Naive thymus-derived CD4-positive, alpha-beta T cell (primary cell): ENCODE data around the gene NDST3. TPM values are rescaled to one million over a fixed set of nuclear protein-coding genes. Genes with fewer than 3 reads are reported as not detected.

Experiments used
- ATAC-seq: fragments of 150-1000 bp; cut with Tn5 transposase; 2 replicates; pipeline ENCODE4 v1.10.0; 2021; ENCODE audit warnings: mild to moderate bottlenecking, moderate library complexity
- CTCF ChIA-PET: fragments of 350-600 bp; sonication (Branson Sonifier 250); formaldehyde crosslinking; loops from one replicate; lab custom pipeline; 2021; ENCODE audit warnings: antibody characterized with exemption; lab: Charles Lee
- POLR2A ChIA-PET: fragments of 350-600 bp; sonication (Branson Sonifier 250); formaldehyde crosslinking; loops from one replicate; lab custom pipeline; 2021; ENCODE audit warnings: antibody characterized with exemption, inconsistent platforms; lab: Charles Lee
- DNase-seq, 9 donors: peaks; one replicate each; pipeline versions ENCODE4 v3.0.0 to v3.0.0-alpha.2; 2020 to 2022; ENCODE audit warnings: mixed read lengths in 1 of 9
- H3K27ac ChIP-seq: one replicate; pipeline ENCODE4 v1.7.0; 2013; ENCODE audit warnings: mild to moderate bottlenecking, low read depth, low read length, moderate library complexity
- H3K27me3 ChIP-seq, 2 donors: one replicate each; pipeline ENCODE4 v1.7.0; 2013; ENCODE audit warnings: low read length in 2 of 2, mild to moderate bottlenecking in 2 of 2, moderate library complexity in 2 of 2; ENCODE audit not compliant: control insufficient read depth in 2 of 2, insufficient read depth in 2 of 2
- H3K36me3 ChIP-seq, 3 experiments: 1 replicate in 2 of 3; 2 replicates in 1 of 3; pipeline ENCODE4 v1.7.0; 2013; ENCODE audit warnings: low read length in 3 of 3, mild to moderate bottlenecking in 3 of 3, moderate library complexity in 1 of 3; ENCODE audit not compliant: insufficient read depth in 3 of 3, control insufficient read depth in 2 of 3
- H3K4me1 ChIP-seq, 2 donors: one replicate each; pipeline ENCODE4 v1.7.0; 2013; ENCODE audit warnings: low read length in 2 of 2, mild to moderate bottlenecking in 2 of 2, moderate library complexity in 1 of 2; ENCODE audit not compliant: control insufficient read depth in 2 of 2, insufficient read depth in 2 of 2
- H3K4me3 ChIP-seq: 2 replicates; pipeline ENCODE4 v1.7.0; 2013; ENCODE audit warnings: mild to moderate bottlenecking, low read length
- H3K9me3 ChIP-seq, 3 experiments: 1 replicate in 2 of 3; 2 replicates in 1 of 3; pipeline ENCODE4 v1.7.0; 2013; ENCODE audit warnings: low read length in 3 of 3; ENCODE audit not compliant: control insufficient read depth in 2 of 3
- H3K27ac Mint-ChIP-seq, 9 donors: one replicate each; pipeline ENCODE4 v1.8.0; 2020 to 2022; ENCODE audit warnings: mixed read lengths in 9 of 9, mild to moderate bottlenecking in 8 of 9, moderate library complexity in 5 of 9, inconsistent platforms in 2 of 9
- H3K27me3 Mint-ChIP-seq, 5 donors: one replicate each; pipeline ENCODE4 v1.8.0; 2021 to 2022; ENCODE audit warnings: mixed read lengths in 5 of 5, mild to moderate bottlenecking in 1 of 5
- H3K36me3 Mint-ChIP-seq, 5 donors: one replicate each; pipeline ENCODE4 v1.8.0; 2020 to 2022; ENCODE audit warnings: mixed read lengths in 5 of 5, mild to moderate bottlenecking in 3 of 5, inconsistent platforms in 1 of 5
- H3K4me1 Mint-ChIP-seq, 7 donors: one replicate each; pipeline ENCODE4 v1.8.0; 2020 to 2022; ENCODE audit warnings: mixed read lengths in 7 of 7, mild to moderate bottlenecking in 3 of 7, inconsistent platforms in 1 of 7
- H3K4me3 Mint-ChIP-seq, 10 donors: one replicate each; pipeline ENCODE4 v1.8.0; 2020 to 2022; ENCODE audit warnings: mild to moderate bottlenecking in 10 of 10, mixed read lengths in 10 of 10, moderate library complexity in 6 of 10, inconsistent platforms in 2 of 10
- H3K9me3 Mint-ChIP-seq, 11 donors: one replicate each; pipeline ENCODE4 v1.8.0; 2020 to 2022; ENCODE audit warnings: mixed read lengths in 11 of 11, mild to moderate bottlenecking in 4 of 11, inconsistent platforms in 1 of 11, moderate library complexity in 1 of 11
- intact Hi-C, 2 donors: fragments of 100-400 bp; cut with micrococcal nuclease; formaldehyde crosslinking; loops; one replicate each; pipeline ENCODE4 v1.15.1; 2023
- polyA plus RNA-seq, 2 donors: library from polyadenylated mRNA; unstranded; fragments of 300-500 nt; fragmentation: Illumina TruSeq; gene quantifications; one replicate each; pipeline ENCODE4 v1.2.3, GENCODE V29; 2021
- total RNA-seq, 6 experiments: library from RNA in 5 of 6; stranded (reverse) in 5 of 6; gene quantifications; 1 replicate in 5 of 6; 2 replicates in 1 of 6; pipeline ENCODE4 v1.2.3 and lab custom pipeline; 2021 to 2026

NDST3 gene
- total and polyA plus RNA-seq, 7 experiments from 2014 or later = 0.17 to 0.18 TPM; not detected in 5

DNA sequence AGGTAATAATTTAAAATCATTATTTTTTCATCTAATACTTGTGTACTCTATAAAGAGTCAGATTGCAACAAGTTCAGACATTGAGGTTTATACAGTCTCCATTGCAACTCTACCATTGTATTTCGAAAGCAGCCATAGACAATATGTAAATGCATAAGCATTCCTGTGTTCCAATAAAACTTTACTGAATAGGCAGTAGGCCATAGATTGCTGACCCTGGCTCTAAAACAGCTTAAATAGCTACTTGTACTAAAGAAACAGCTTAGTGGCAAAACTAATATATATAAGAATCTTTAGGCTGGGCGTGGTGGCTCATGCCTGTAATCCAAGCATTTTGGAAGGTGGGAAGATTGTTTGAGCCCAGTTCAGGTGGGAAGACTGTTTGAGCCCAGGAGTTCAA lies 203.2 kb downstream of the NDST3 start:
- CTCF ChIA-PET = no interaction called here
- H3K27me3 Mint-ChIP-seq = peaks cover 0 to 12% (median 3%) of the 10 kb centered on the region in 5 donors
- Histone ChIP-seq H3K36me3 (no peaks in the 10 kb centered on the region), H3K9me3 (no peaks in the 10 kb centered on the region), H3K27ac (no peak overlapping the region), H3K4me3 (no peak overlapping the region), H3K4me1 (no peaks in the 10 kb centered on the region), H3K27me3 (no peaks in the 10 kb centered on the region)
- H3K9me3 Mint-ChIP-seq = no peaks in the 10 kb centered on the region
- ATAC-seq = no peak
- no peak overlapping the region for H3K4me3 Mint-ChIP-seq
- H3K27ac Mint-ChIP-seq = no peak overlapping the region
- H3K4me1 Mint-ChIP-seq = no peaks in the 10 kb centered on the region
- DNase-seq = no peak
- H3K36me3 Mint-ChIP-seq = no peaks in the 10 kb centered on the region
- POLR2A ChIA-PET = no interaction called here
- intact Hi-C loops = no loop called here

DNA sequence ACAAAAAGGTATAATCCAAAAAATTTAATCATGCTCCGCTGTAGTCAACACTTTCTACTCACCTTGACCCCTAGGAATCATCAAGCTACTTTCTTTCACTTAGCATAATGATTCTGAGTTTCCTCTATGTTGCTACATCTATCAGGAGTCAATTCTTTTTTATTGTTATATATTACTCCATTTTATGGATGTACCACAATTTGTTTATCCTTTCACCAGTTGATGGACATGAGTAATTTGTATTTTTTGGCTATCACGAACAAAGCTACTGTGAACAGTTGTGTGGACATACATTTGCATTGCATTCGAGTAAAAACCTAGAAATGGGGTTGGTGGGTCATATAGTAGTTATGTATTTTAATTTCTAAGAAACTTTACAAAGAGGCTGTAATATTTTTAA lies 215.6 kb downstream of the NDST3 start:
- DNase-seq (no peak), ATAC-seq (no peak)
- H3K27ac ChIP-seq = no peak overlapping the region
- H3K4me3 ChIP-seq = no peak overlapping the region
- peaks cover 0 to 4% (median 0%) of the 10 kb centered on the region in 5 donors for H3K27me3 Mint-ChIP-seq
- no peaks in the 10 kb centered on the region for H3K27me3 ChIP-seq
- peaks cover 0 to 5% (median 4%) of the 10 kb centered on the region in 7 donors for H3K4me1 Mint-ChIP-seq
- POLR2A ChIA-PET = no interaction called here
- no peaks in the 10 kb centered on the region for H3K4me1 ChIP-seq
- intact Hi-C loops = no loop called here
- no peak overlapping the region for H3K4me3 Mint-ChIP-seq
- peaks cover 0 to 7% (median 0%) of the 10 kb centered on the region in 11 donors for H3K9me3 Mint-ChIP-seq
- H3K9me3 ChIP-seq = no peaks in the 10 kb centered on the region
- H3K36me3 ChIP-seq = no peaks in the 10 kb centered on the region
- no peak overlapping the region for H3K27ac Mint-ChIP-seq
- no peaks in the 10 kb centered on the region for H3K36me3 Mint-ChIP-seq
- CTCF ChIA-PET = no interaction called here

DNA sequence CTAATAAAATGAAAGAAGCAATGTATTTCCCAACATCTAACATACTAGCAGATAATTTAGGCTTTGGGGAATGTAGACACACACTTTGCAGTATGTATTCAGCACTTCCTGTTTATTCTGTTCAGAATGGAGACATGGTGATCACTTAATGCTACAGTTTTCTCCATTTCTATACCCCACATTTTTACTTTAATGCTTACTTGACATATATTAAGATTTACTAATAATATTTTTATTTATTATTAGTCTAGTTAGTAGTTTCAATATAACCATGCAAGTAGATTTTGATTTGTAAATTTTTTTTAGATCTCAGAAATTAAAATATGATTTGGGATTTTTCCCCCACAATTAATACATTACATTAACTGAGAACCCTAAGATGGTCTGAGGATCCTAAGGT lies 220.1 kb downstream of the NDST3 start:
- ATAC-seq (no peak), DNase-seq (no peak)
- CTCF ChIA-PET = no interaction called here

DNA sequence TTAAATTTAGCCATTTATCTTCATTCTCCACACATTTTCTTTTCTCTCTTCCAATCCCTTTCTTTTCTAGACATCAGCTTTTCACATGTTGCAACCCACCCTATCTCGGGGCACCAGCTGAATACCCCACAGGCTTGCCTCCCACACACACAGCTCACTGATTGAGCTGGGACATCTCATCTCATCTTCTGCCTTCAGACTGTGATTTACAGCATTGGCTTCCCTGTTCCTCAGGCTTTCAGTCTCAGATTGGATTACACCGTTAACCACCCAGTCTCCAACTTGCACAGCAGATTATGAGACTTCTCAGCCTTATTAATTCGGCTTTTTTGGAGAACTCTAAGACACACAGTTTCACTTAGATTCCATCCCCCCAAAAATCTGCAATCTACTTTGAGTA lies 224.8 kb downstream of the NDST3 start:
- Histone ChIP-seq H3K4me3 (no peak overlapping the region), H3K27ac (no peak overlapping the region), H3K27me3 (peaks cover 0 to 3% of the 10 kb centered on the region in 2 donors), H3K9me3 (no peaks in the 10 kb centered on the region), H3K4me1 (no peaks in the 10 kb centered on the region), H3K36me3 (no peaks in the 10 kb centered on the region)
- intact Hi-C loops = no loop called here
- ChIA-PET CTCF (interaction anchor here (2.3 kb wide), 1 partner anchor 12 kb away, joined by 6 read pairs; no protein-coding TSS in a partner anchor), POLR2A (no interaction called here)
- ATAC-seq = no peak
- Mint-ChIP-seq H3K27ac (no peak overlapping the region), H3K9me3 (no peaks in the 10 kb centered on the region), H3K36me3 (no peaks in the 10 kb centered on the region), H3K4me3 (no peak overlapping the region), H3K27me3 (peaks cover 0 to 22% (median 5%) of the 10 kb centered on the region in 5 donors), H3K4me1 (peaks cover 0 to 1% (median 0%) of the 10 kb centered on the region in 7 donors)
- no peak for DNase-seq

More for the DNA sequence above, 220.1 kb downstream of the NDST3 start:
- H3K27ac Mint-ChIP-seq = no peak overlapping the region
- H3K27me3 Mint-ChIP-seq = peaks cover 0 to 4% (median 0%) of the 10 kb centered on the region in 5 donors
- no peaks in the 10 kb centered on the region for H3K36me3 Mint-ChIP-seq
- Histone ChIP-seq H3K36me3 (no peaks in the 10 kb centered on the region), H3K4me3 (no peak overlapping the region), H3K9me3 (no peaks in the 10 kb centered on the region), H3K4me1 (no peaks in the 10 kb centered on the region), H3K27me3 (no peaks in the 10 kb centered on the region), H3K27ac (no peak overlapping the region)
- no peak overlapping the region for H3K4me3 Mint-ChIP-seq
- intact Hi-C loops = no loop called here
- peaks cover 0 to 1% (median 0%) of the 10 kb centered on the region in 7 donors for H3K4me1 Mint-ChIP-seq
- H3K9me3 Mint-ChIP-seq = peaks cover 0 to 6% (median 0%) of the 10 kb centered on the region in 11 donors
- POLR2A ChIA-PET = no interaction called here

DNA sequence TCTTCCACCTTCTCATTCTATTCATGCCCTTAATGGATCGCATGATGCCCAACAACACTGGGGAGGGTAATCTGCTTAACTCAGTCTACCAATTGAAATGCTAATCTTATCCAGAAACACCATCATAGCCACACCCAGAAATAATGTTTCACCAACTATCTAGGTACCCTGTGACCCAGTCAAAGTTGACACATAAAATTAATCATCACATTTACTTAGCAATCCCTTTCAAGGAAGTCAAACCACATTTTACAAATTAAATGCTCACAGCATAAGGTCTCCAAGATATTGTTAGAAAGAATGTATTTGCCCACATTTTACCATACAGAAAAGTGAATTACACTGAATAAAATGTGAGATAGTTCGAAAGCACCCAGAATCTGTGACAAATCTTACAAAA lies 226.0 kb downstream of the NDST3 start:
- H3K4me3 Mint-ChIP-seq = no peak overlapping the region
- H3K36me3 Mint-ChIP-seq = no peaks in the 10 kb centered on the region
- POLR2A ChIA-PET = no interaction called here
- no peak overlapping the region for H3K27ac Mint-ChIP-seq
- Histone ChIP-seq H3K27me3 (peaks cover 0 to 3% of the 10 kb centered on the region in 2 donors), H3K4me3 (no peak overlapping the region), H3K4me1 (no peaks in the 10 kb centered on the region), H3K9me3 (no peaks in the 10 kb centered on the region), H3K27ac (no peak overlapping the region), H3K36me3 (no peaks in the 10 kb centered on the region)
- intact Hi-C loops = no loop called here
- H3K27me3 Mint-ChIP-seq = peaks cover 0 to 29% (median 5%) of the 10 kb centered on the region in 5 donors
- no peak for ATAC-seq
- CTCF ChIA-PET = interaction anchor here (2.3 kb wide), 1 partner anchor 11 kb away, joined by 6 read pairs; no protein-coding TSS in a partner anchor
- peaks cover 0 to 4% (median 0%) of the 10 kb centered on the region in 7 donors for H3K4me1 Mint-ChIP-seq
- DNase-seq = no peak
- peaks cover 0 to 4% (median 0%) of the 10 kb centered on the region in 11 donors for H3K9me3 Mint-ChIP-seq

DNA sequence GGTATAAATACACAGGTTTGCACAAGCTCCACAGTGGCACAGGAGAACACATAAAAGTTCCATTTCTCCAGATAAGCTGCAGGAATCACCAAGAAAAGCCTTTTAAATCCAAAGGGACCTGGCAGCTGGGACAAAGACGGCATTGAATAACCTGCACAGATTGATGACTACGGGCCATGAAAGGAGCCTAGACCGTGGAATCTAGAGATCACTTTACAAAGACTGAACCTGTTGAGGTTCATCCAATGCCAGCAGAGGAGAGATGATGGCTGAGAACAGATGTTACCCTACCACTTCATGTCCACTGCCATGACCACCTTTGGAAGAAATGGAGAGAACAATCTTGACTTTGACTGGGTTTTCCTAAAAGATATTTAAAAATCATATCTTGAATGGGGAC lies 229.8 kb downstream of the NDST3 start:
- no peaks in the 10 kb centered on the region for H3K9me3 ChIP-seq
- Mint-ChIP-seq H3K4me1 (peaks cover 0 to 4% (median 0%) of the 10 kb centered on the region in 7 donors), H3K36me3 (no peaks in the 10 kb centered on the region), H3K27ac (no peak overlapping the region), H3K27me3 (peaks cover 0 to 29% (median 5%) of the 10 kb centered on the region in 5 donors), H3K9me3 (peaks cover 0 to 4% (median 0%) of the 10 kb centered on the region in 11 donors), H3K4me3 (peak overlapping the region in 9 of 10 donors; percentile 7 to 78 (median 54))
- DNase-seq (no peak), ATAC-seq (no peak)
- no peaks in the 10 kb centered on the region for H3K36me3 ChIP-seq
- H3K27me3 ChIP-seq = peaks cover 0 to 3% of the 10 kb centered on the region in 2 donors
- intact Hi-C loops = no loop called here
- no peak overlapping the region for H3K4me3 ChIP-seq
- no peaks in the 10 kb centered on the region for H3K4me1 ChIP-seq
- ChIA-PET CTCF (interaction anchor here (1.0 kb wide), 1 partner anchor 40 kb away, joined by 3 read pairs; no protein-coding TSS in a partner anchor), POLR2A (no interaction called here)
- H3K27ac ChIP-seq = no peak overlapping the region
